Measurements from ENCODE around the gene NEK5. TPM values are rescaled to one million over a fixed set of nuclear protein-coding genes. Genes with fewer than 3 reads are reported as not detected.

Gene NEK5
- total and polyA plus RNA-seq, 2 of the 8 experiments (the other 6 are each of a cell fraction or from before 2014, with no cell fraction given), result 0.12 to 0.35 TPM

GRCh38 chr13:52173373-52173772 lies 44.5 kb upstream of the NEK5 start:
- Histone ChIP-seq H4K8ac (ENCODE audit: extremely low read depth, insufficient read depth, low read length) (no peak overlapping the region), H2BK20ac (ENCODE audit: low read length) (no peak overlapping the region), H3K27me3 (replicated peaks in 1 of 4; ENCODE audit: control insufficient read depth in 3 of 4, extremely low read depth in 1 of 4, insufficient read depth in 3 of 4, low read length in 3 of 4) (no peaks in the 10 kb centered on the region), H3K18ac (ENCODE audit: extremely low read depth, low read length) (no peak overlapping the region), H3K4me1 (replicated peaks in 1 of 4; ENCODE audit: control insufficient read depth in 3 of 4, insufficient read depth in 4 of 4, low read length in 3 of 4) (no peaks in the 10 kb centered on the region), H4K20me1 (replicated peaks in 1 of 2; ENCODE audit: control insufficient read depth in 1 of 2, insufficient read depth in 2 of 2, low read length in 2 of 2) (no peaks in the 10 kb centered on the region), H2BK5ac (ENCODE audit: low read depth, low read length) (no peak overlapping the region), H3K23ac (ENCODE audit: insufficient read length) (no peak overlapping the region), H3K79me2 (ENCODE audit: control insufficient read depth in 1 of 2, insufficient read depth in 2 of 2, low read length in 2 of 2) (no peaks in the 10 kb centered on the region), H3K14ac (ENCODE audit: insufficient read length) (no peak overlapping the region), H3K56ac (replicated peaks; ENCODE audit: insufficient read length, low read depth, low read length) (no peak overlapping the region), H3K9ac (replicated peaks in 1 of 4; ENCODE audit: extremely low read depth in 1 of 4, low read depth in 3 of 4, low read length in 3 of 4) (no peak overlapping the region), H2BK15ac (ENCODE audit: low read length) (no peak overlapping the region), H2AK5ac (ENCODE audit: low read depth, low read length) (no peak overlapping the region), H3K9me3 (ENCODE audit: insufficient read depth in 2 of 2, low read depth in 1 of 2, low read length in 1 of 2) (no peaks in the 10 kb centered on the region), H3K4me3 (ENCODE audit: extremely low read depth in 1 of 4, insufficient read depth in 2 of 4, low read depth in 3 of 4, low read length in 4 of 4) (no peak overlapping the region), H4K91ac (replicated peaks; ENCODE audit: insufficient read length, low read length) (no peak overlapping the region), H3K23me2 (ENCODE audit: low read depth, low read length) (no peaks in the 10 kb centered on the region), H2BK12ac (ENCODE audit: low read depth, low read length) (no peak overlapping the region), H4K5ac (ENCODE audit: insufficient read length, low read depth, low read length) (no peak overlapping the region), H3K4ac (replicated peaks; ENCODE audit: insufficient read length, low read depth, low read length) (no peak overlapping the region), H2BK120ac (replicated peaks; ENCODE audit: low read depth, low read length) (no peak overlapping the region), H2AFZ (ENCODE audit: low read length) (no peak overlapping the region), H3K79me1 (ENCODE audit: low read depth, low read length) (no peaks in the 10 kb centered on the region), H3K27ac (ENCODE audit: low read depth, low read length) (no peak overlapping the region), H3K36me3 (ENCODE audit: control insufficient read depth in 2 of 4, insufficient read depth in 4 of 4, low read length in 3 of 4) (peaks cover 0 to 52% (median 8%) of the 10 kb centered on the region in 4 experiments; a peak in 5 of 8 replicates), H3K4me2 (ENCODE audit: insufficient read depth in 1 of 2, low read depth in 2 of 2, low read length in 2 of 2) (no peak overlapping the region)
- CTCF ChIA-PET (ENCODE audit: partially characterized antibody), result interaction anchor here (0.6 to 1.5 kb wide), 2 partner anchors 172 to 701 kb away, joined by 3 read pairs; no protein-coding TSS in a partner anchor
- 86% methylated on average over 3 of the region's 3 CpGs; no CpG with 5 or more reads in 1 of the 2 experiments for WGBS, 2 experiments (ENCODE audit: extremely low coverage in 1 of 2, insufficient coverage in 1 of 2, insufficient read length in 1 of 2, insufficient replicate concordance in 2 of 2, low coverage in 1 of 2, low lambda C conversion rate in 2 of 2, missing lambda C conversion rate in 1 of 2)
- POLR2A ChIA-PET (ENCODE audit: partially characterized antibody), result no interaction called here
- DNase-seq (ENCODE audit: low read depth in 1 of 2, low spot score in 2 of 2) (no peak), FAIRE-seq (no peak)
- TF ChIP-seq BCL11A (IDR thresholded peaks at IDR 0.05; ENCODE audit: low read depth in 2 of 2, low read length in 2 of 2) (no peak), PHF8 (conservative IDR thresholded peaks at IDR 0.05; ENCODE audit: low read depth, low read length) (no peak), FOSL1 (IDR thresholded peaks at IDR 0.05; ENCODE audit: insufficient read depth, low read depth, low read length) (no peak), RXRA (IDR thresholded peaks at IDR 0.05; ENCODE audit: insufficient read depth, low read depth, low read length) (no peak), EGR1 (IDR thresholded peaks at IDR 0.05; ENCODE audit: borderline replicate concordance, low read depth, low read length) (no peak), KDM5A (IDR thresholded peaks at IDR 0.05; ENCODE audit: low read length) (no peak), GTF2F1 (IDR thresholded peaks at IDR 0.05; ENCODE audit: borderline replicate concordance, low read depth, low read length) (no peak), YY1 (IDR thresholded peaks at IDR 0.05; ENCODE audit: low read depth, low read length) (no peak), ATF2 (IDR thresholded peaks at IDR 0.05; ENCODE audit: low read length) (no peak), MAFK (IDR thresholded peaks at IDR 0.05; ENCODE audit: low read depth, low read length) (no peak), RNF2 (IDR thresholded peaks at IDR 0.05; ENCODE audit: borderline replicate concordance, low read depth, low read length, missing control alignments, poor library complexity, severe bottlenecking) (no peak), RBBP5 (IDR thresholded peaks at IDR 0.05; ENCODE audit: borderline replicate concordance, low read depth, low read length) (no peak), JUND (IDR thresholded peaks at IDR 0.05; ENCODE audit: low read length) (no peak)

All from H1 (cell line).